Eye (tissue), 1 donor: Measurements from ENCODE around the gene INTS4.
"Not testable (repeated sequence)": the region's sequence is repeated elsewhere in the genome, so short reads cannot be mapped to it uniquely, and the experiment has no call there.

Experiments
- DNase-seq: peaks from one replicate; pipeline ENCODE4 v3.0.0-alpha.2; 2015

The INTS4 gene

GRCh38 chr11:78023426-78023825 is 29.0 kb upstream of the INTS4 start:
- no peak for DNase-seq

DNA sequence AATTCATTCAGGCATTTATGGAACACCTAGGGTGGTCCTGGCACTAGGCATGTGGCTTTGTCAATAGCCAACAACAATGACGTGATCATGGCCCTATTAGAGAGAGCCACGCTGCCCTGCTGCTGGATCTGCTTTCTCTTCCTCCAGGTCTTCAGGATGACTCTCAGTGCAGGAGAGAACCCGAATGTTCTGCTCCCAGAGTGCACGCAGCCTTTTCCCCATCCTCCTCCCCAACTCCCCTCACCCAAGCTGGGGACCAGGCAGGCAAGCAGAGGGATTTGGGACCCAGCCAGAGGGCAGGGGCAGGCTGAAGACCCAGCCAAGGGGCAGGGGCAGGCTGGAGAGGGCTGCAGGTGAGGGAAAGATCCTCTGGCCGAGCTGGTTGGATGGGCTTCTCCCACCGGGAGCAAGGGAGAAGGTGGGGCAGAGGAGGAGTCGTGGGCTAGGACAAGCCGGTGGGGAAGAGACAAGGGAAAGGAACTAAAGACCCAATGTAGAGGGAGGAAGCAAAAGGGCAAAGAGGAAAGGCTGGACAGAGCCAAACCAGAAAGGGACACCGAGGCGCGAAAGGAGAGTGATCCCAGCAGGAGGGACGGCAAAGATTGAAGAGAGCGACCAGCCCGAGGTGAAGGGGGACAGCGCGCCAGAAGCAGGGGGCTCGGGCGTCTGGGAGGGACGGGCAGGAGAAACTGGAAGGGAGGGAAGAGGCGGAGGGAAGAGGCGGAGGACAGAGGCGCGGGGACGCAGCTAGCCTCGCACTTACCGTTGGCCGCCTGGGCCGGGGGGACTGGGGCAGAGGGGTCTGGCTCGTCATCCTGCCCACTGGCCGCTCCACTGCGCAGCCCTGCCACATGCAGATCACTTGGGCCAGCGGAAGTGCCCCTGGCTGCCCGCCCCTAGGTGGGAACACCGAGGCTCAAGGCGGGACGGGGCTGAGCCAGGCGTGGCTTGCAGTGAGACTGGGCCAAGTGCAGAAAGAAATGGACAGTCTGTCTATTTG is 28.2 kb upstream of the INTS4 start, which contains the start of gene KCTD14:
Gene KCTD14, minus strand, starts transcription at position 880 of the 1,000 bp plus-strand sequence. Its CDS starts 27 bp downstream, at position 853.
- peak; percentile 62 for DNase-seq

- DNase-seq, result no peak
Measured at GRCh38 chr11:78021611-78022010, 27.1 kb upstream of the INTS4 start.

GRCh38 chr11:78020246-78020645 is 25.8 kb upstream of the INTS4 start:
- peak; percentile 56 for DNase-seq

DNA sequence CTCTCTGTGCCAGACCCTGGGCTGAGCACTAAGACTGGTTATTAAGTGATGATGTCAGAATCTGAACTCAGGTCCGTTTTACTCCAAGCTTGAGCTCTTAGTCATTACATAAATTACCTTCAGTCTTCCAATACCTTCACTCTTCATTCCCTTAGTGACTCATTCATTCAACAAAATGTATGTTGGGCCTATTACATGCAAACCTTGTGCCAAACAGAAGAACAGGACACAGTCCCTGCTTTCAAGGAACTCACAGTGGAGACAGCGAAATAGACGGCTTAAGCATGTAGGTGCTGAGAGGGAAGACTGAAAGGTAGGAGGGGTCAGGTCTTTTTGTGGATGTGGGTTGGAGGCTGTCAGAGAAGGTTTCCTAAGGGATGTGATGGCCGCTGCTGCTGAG is 25.3 kb upstream of the INTS4 start:
- DNase-seq, result no peak

DNA sequence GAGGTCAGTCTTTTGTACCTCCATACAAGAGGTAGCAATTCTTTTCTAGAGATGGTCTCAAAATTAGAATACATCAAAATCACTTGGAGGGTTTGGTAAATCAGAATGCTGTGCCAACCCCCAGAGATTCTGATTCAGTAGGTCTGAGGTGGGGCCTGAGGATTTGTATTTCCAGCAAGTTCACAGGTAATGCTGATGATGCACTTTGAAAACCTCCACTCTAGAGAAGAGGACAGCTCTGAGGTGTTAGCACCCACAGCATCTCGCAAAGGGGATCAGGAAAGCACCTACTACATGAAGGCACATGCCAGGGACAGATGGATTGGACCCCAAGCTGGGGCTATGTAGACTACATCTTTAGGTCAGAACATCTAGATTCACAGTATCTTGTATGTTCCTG is 21.4 kb upstream of the INTS4 start:
- no peak for DNase-seq

DNA sequence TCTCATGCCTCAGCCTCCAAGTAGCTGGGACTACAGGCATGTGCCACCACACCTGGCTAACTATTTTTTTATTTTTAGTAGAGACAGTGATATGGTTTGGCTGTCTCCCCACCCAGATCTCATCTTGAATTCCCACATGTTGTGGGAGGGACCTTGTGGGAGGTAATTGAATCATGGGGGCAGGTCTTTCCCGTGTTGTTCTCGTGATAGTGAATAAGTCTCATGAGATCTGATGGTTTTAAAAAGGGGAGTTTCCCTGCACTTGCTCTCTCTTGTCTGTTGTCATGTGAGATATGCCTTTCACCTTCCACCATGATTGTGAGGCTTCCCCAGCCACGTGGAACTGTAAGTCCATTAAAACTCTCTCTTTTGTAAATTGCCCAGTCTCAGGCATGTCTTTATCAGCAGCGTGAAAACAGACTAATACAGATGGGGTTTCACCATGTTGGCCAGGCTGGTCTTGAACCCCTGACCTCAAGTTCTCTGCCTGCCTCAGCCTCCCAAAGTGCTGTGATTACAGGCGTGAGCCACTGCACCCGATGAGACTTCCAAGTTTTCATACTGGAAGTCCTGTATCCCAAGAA is 20.6 kb upstream of the INTS4 start:
- not testable (repeated sequence) for DNase-seq

DNA sequence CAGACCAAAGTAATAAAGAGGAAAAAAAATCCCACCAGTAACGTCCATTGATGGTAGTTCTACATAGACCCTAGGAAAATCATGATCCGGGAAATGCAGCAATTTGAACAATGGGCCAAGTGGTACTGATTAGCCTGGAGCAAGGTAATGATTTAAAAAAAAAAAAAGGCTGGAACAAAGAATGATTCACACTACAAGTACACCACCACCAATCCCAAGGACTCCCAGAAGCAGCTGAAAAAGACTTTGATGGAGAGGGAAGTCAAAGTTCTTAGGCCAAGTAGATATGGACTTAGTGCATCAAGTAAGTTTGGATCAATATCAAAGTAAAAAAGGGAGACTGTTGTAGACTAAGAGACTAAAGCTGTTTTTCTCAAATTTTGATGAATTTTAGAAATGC is 16.8 kb upstream of the INTS4 start:
- no peak for DNase-seq

- no peak for DNase-seq
Measured at GRCh38 chr11:78010755-78011154, 16.3 kb upstream of the INTS4 start.

- no peak for DNase-seq
Measured at GRCh38 chr11:78010304-78010703, 15.8 kb upstream of the INTS4 start.

GRCh38 chr11:78009062-78009461 is 14.6 kb upstream of the INTS4 start:
- no peak for DNase-seq

GRCh38 chr11:78000193-78000592 is 5.7 kb upstream of the INTS4 start:
- DNase-seq, result peak; percentile 79

- DNase-seq, result no peak
Measured at GRCh38 chr11:77999446-78000030, 5.1 kb upstream of the INTS4 start.

DNA sequence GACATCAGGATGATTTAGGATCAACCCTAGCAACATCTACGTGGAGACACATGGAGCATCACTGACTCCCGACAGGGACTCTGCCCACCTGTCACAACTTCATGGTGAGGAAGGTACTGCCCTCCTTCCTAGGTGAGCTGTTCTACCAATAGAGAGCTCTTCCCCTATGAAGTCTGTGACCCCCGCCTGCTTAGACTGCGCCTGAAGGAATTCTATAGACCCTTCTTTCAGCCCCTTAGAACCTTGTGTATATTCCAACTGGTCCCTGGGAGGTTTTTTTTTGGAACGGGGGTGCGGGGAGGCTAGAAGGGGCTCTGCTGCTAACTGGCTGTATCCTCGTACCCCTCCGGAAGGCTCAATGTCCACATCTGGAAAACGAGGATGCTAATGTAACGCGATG is 566 bp downstream of the INTS4 start:
- no peak for DNase-seq

- no peak for DNase-seq
Measured at GRCh38 chr11:77990981-77991380, 3.5 kb downstream of the INTS4 start.

DNA sequence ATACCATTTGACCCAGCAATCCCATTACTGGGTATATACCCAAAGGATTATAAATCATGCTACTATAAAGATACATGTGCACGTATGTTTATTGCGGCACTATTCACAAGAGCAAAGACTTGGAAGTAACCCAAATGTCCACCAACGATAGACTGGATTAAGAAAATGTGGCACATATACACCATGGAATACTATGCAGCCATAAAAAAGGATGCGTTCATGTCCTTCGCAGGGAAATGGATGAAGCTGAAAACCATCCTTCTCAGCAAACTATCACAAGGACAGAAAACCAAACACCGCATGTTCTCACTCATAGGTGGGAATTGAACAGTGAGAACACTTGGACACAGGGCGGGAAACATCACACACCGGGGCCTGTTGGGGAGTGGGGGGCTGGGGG is 8.0 kb downstream of the INTS4 start:
- not testable (repeated sequence) for DNase-seq

DNA sequence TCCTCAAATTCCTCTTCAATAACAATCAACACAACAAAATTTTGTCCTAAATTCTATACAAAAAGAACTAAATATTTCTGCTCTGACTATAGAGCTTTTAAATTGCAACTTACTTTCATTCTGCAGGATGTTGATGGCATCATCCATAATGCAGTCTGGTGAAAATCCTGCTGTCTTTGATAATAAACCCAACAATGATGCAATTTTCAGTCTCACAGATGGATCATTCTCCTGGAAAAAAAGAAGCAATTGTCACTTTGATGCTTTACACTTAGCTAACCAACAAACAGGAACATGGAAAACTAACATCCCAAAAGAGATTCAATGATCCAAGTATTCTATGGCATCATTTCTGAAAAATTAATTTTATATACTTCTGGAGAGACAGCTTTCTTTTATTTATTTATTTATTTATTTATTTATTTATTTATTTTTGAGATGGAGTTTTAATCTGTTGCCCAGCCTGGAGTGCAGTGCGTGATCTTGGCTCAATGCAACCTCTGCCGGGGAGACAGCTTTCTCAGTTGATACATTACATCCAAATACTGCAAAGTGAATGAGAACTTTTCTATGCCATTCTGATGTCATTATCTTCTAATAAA is 13.0 kb downstream of the INTS4 start:
- no peak for DNase-seq

DNA sequence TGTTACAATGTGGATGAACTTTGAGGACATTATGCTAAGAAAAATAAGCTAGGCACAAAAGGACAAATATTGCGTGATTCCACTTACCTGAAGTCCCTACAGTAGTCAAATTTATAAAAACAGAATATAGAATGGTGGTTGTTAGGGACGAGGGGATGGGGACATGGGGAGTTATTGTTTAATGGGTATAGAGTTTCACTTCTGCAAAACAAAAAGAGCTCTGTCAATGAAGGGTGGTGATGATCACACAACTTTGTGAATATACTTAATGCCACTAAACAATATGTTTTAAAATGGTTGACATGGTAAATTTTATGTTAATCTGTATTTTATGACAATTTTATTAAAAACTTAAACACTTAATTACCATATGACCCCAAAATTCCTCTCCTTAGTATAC is 26.1 kb downstream of the INTS4 start:
- no peak for DNase-seq

GRCh38 chr11:77967753-77968152 is 26.7 kb downstream of the INTS4 start:
- no peak for DNase-seq

DNA sequence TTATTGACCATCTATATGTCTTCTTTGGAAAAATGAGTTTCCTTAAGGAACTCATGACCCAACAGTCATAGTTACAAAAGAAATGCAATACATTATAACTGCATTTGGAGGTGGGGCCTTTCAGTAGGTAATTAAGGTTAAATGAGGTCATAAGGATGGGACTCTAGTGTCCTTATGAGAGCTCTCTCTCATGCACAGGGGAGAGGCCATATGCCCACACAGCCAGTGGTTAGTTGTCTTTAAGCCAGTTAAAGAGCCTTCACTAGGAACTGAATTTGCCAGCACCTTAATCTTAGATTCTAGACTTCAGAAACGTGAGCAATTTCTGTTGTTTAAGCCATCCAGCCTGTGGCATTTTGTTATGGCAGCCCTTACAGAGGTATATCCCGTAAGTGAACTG is 27.3 kb downstream of the INTS4 start:
- DNase-seq, result no peak

- no peak for DNase-seq
Measured at GRCh38 chr11:77966338-77966737, 28.1 kb downstream of the INTS4 start.

- no peak for DNase-seq
Measured at GRCh38 chr11:77959434-77959833, 35.0 kb downstream of the INTS4 start.

DNA sequence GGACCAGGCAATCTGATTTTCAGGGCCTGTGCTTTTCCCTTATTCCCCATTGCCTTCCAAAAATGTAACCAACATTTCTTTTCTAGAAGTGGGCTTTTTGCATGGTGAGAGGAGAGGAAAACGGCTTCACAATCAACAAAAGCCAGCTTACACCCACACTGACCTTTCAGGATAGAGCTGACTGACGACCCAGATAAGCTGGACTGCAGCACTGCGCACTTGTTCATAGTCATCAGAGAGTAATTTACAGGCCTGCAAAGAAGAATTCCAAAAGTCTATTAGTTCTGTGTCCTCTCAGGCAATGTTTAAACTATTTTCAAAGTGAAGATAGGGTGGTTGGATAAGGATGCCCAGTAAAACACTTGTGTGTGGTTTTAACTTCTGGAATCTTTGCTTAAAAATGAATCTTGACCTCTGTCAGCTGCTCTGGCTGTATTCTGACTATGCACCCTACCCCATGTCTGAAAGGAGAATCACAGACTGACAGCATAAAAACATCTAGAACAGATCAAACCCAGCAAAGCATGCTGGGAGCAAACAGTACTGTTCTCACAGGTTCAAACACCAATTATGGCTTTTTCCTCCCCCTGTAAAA is 35.8 kb downstream of the INTS4 start:
- DNase-seq, result not testable (repeated sequence)
